ENCODE results near the gene PIBF1.

Gene PIBF1

GRCh38 chr13:72973234-72973633 is 191.3 kb downstream of the PIBF1 start:
- H3K27ac Mint-ChIP-seq: no peak overlapping the region
- peaks cover 17 to 28% of the 10 kb centered on the region in 2 donors for H3K36me3 Mint-ChIP-seq
- no peaks in the 10 kb centered on the region for H3K9me3 Mint-ChIP-seq
- H3K4me1 Mint-ChIP-seq: peaks cover 0 to 5% of the 10 kb centered on the region in 2 donors
- DNase-seq (no peak), ATAC-seq (replicated peaks) (no peak)
- H3K27me3 Mint-ChIP-seq: no peaks in the 10 kb centered on the region
- H3K4me3 Mint-ChIP-seq: no peak overlapping the region

GRCh38 chr13:72983085-72983768 is 201.3 kb downstream of the PIBF1 start:
- H3K4me1 Mint-ChIP-seq: peaks cover 0 to 2% of the 10 kb centered on the region in 2 donors
- no peaks in the 10 kb centered on the region for H3K9me3 Mint-ChIP-seq
- peaks cover 7 to 20% of the 10 kb centered on the region in 2 donors for H3K36me3 Mint-ChIP-seq
- no peaks in the 10 kb centered on the region for H3K27me3 Mint-ChIP-seq
- no peak for ATAC-seq (replicated peaks)
- H3K4me3 Mint-ChIP-seq: no peak overlapping the region
- H3K27ac Mint-ChIP-seq: no peak overlapping the region
- no peak for DNase-seq

GRCh38 chr13:72985610-72986009 is 203.7 kb downstream of the PIBF1 start:
- H3K36me3 Mint-ChIP-seq: peaks cover 7 to 13% of the 10 kb centered on the region in 2 donors
- no peaks in the 10 kb centered on the region for H3K27me3 Mint-ChIP-seq
- no peak overlapping the region for H3K4me3 Mint-ChIP-seq
- H3K9me3 Mint-ChIP-seq: no peaks in the 10 kb centered on the region
- no peak for ATAC-seq (replicated peaks)
- DNase-seq: no peak
- no peaks in the 10 kb centered on the region for H3K4me1 Mint-ChIP-seq
- no peak overlapping the region for H3K27ac Mint-ChIP-seq

GRCh38 chr13:72986197-72986596 is 204.3 kb downstream of the PIBF1 start:
- Mint-ChIP-seq H3K9me3 (no peaks in the 10 kb centered on the region), H3K4me1 (no peaks in the 10 kb centered on the region), H3K36me3 (peaks cover 7 to 11% of the 10 kb centered on the region in 2 donors), H3K27me3 (no peaks in the 10 kb centered on the region), H3K27ac (no peak overlapping the region), H3K4me3 (no peak overlapping the region)
- no peak for ATAC-seq (replicated peaks)
- DNase-seq: no peak

GRCh38 chr13:72990953-72991352 is 209.0 kb downstream of the PIBF1 start:
- ATAC-seq (replicated peaks): no peak
- H3K36me3 Mint-ChIP-seq: peaks cover 18 to 29% of the 10 kb centered on the region in 2 donors
- H3K27me3 Mint-ChIP-seq: no peaks in the 10 kb centered on the region
- no peak overlapping the region for H3K4me3 Mint-ChIP-seq
- H3K4me1 Mint-ChIP-seq: no peaks in the 10 kb centered on the region
- no peak overlapping the region for H3K27ac Mint-ChIP-seq
- H3K9me3 Mint-ChIP-seq: no peaks in the 10 kb centered on the region
- DNase-seq: no peak

- ATAC-seq (replicated peaks) (no peak), DNase-seq (no peak)
- Mint-ChIP-seq H3K27ac (no peak overlapping the region), H3K27me3 (no peaks in the 10 kb centered on the region), H3K4me3 (no peak overlapping the region), H3K4me1 (peaks cover 4 to 9% of the 10 kb centered on the region in 2 donors), H3K36me3 (peaks cover 9 to 27% of the 10 kb centered on the region in 2 donors), H3K9me3 (no peaks in the 10 kb centered on the region)
Observed at GRCh38 chr13:72998012-72998411, 216.1 kb downstream of the PIBF1 start.

- H3K4me1 Mint-ChIP-seq: peaks cover 4 to 9% of the 10 kb centered on the region in 2 donors
- H3K9me3 Mint-ChIP-seq: no peaks in the 10 kb centered on the region
- DNase-seq (no peak), ATAC-seq (replicated peaks) (peak; percentile 82 to 86)
- H3K27ac Mint-ChIP-seq: peak overlapping the region; percentile 5
- H3K36me3 Mint-ChIP-seq: peaks cover 11 to 30% of the 10 kb centered on the region in 2 donors
- H3K27me3 Mint-ChIP-seq: no peaks in the 10 kb centered on the region
- no peak overlapping the region for H3K4me3 Mint-ChIP-seq
Observed at GRCh38 chr13:73000027-73000674, 218.2 kb downstream of the PIBF1 start.

- Mint-ChIP-seq H3K27me3 (no peaks in the 10 kb centered on the region), H3K27ac (no peak overlapping the region), H3K36me3 (peaks cover 11 to 26% of the 10 kb centered on the region in 2 donors), H3K9me3 (no peaks in the 10 kb centered on the region), H3K4me1 (peaks cover 4 to 9% of the 10 kb centered on the region in 2 donors), H3K4me3 (no peak overlapping the region)
- ATAC-seq (replicated peaks): no peak
- no peak for DNase-seq
Observed at GRCh38 chr13:73001971-73002370, 220.0 kb downstream of the PIBF1 start.

GRCh38 chr13:73011751-73012150 is 229.8 kb downstream of the PIBF1 start:
- H3K4me1 Mint-ChIP-seq: no peaks in the 10 kb centered on the region
- no peaks in the 10 kb centered on the region for H3K27me3 Mint-ChIP-seq
- H3K9me3 Mint-ChIP-seq: no peaks in the 10 kb centered on the region
- H3K4me3 Mint-ChIP-seq: no peak overlapping the region
- peaks cover 39 to 50% of the 10 kb centered on the region in 2 donors for H3K36me3 Mint-ChIP-seq
- H3K27ac Mint-ChIP-seq: no peak overlapping the region
- no peak for ATAC-seq (replicated peaks)
- no peak for DNase-seq

GRCh38 chr13:73015805-73016204 is 233.9 kb downstream of the PIBF1 start:
- no peak for ATAC-seq (replicated peaks)
- no peak for DNase-seq
- H3K9me3 Mint-ChIP-seq: no peaks in the 10 kb centered on the region
- H3K4me3 Mint-ChIP-seq: no peak overlapping the region
- H3K27ac Mint-ChIP-seq: no peak overlapping the region
- peaks cover 41 to 45% of the 10 kb centered on the region in 2 donors for H3K36me3 Mint-ChIP-seq
- H3K27me3 Mint-ChIP-seq: no peaks in the 10 kb centered on the region
- no peaks in the 10 kb centered on the region for H3K4me1 Mint-ChIP-seq

- Mint-ChIP-seq H3K36me3 (peaks cover 27 to 34% of the 10 kb centered on the region in 2 donors), H3K9me3 (no peaks in the 10 kb centered on the region), H3K4me3 (no peak overlapping the region), H3K27ac (no peak overlapping the region), H3K27me3 (no peaks in the 10 kb centered on the region), H3K4me1 (no peaks in the 10 kb centered on the region)
- ATAC-seq (replicated peaks) (no peak), DNase-seq (no peak)
Observed at GRCh38 chr13:73018336-73018735, 236.4 kb downstream of the PIBF1 start.

GRCh38 chr13:73025217-73026012 is 243.5 kb downstream of the PIBF1 start:
- H3K27me3 Mint-ChIP-seq: no peaks in the 10 kb centered on the region
- H3K36me3 Mint-ChIP-seq: peaks cover 3 to 24% of the 10 kb centered on the region in 2 donors
- no peak overlapping the region for H3K4me3 Mint-ChIP-seq
- ATAC-seq (replicated peaks) (no peak), DNase-seq (no peak)
- H3K27ac Mint-ChIP-seq: no peak overlapping the region
- no peaks in the 10 kb centered on the region for H3K4me1 Mint-ChIP-seq
- no peaks in the 10 kb centered on the region for H3K9me3 Mint-ChIP-seq

- no peak for ATAC-seq (replicated peaks)
Observed at GRCh38 chr13:73034901-73035300, 253.0 kb downstream of the PIBF1 start.

GRCh38 chr13:73035660-73036059 is 253.7 kb downstream of the PIBF1 start:
- Mint-ChIP-seq H3K4me1 (no peaks in the 10 kb centered on the region), H3K9me3 (no peaks in the 10 kb centered on the region), H3K27ac (no peak overlapping the region), H3K36me3 (no peaks in the 10 kb centered on the region), H3K4me3 (no peak overlapping the region), H3K27me3 (no peaks in the 10 kb centered on the region)
- ATAC-seq (replicated peaks) (no peak), DNase-seq (no peak)

More at GRCh38 chr13:73034901-73035300, 253.0 kb downstream of the PIBF1 start:
- H3K4me1 Mint-ChIP-seq: no peaks in the 10 kb centered on the region
- no peaks in the 10 kb centered on the region for H3K9me3 Mint-ChIP-seq
- H3K36me3 Mint-ChIP-seq: peaks cover 0 to 3% of the 10 kb centered on the region in 2 donors
- no peak overlapping the region for H3K4me3 Mint-ChIP-seq
- no peaks in the 10 kb centered on the region for H3K27me3 Mint-ChIP-seq
- no peak overlapping the region for H3K27ac Mint-ChIP-seq
- no peak for DNase-seq
